HepG2 (cell line): ENCODE results near the gene RABGAP1. TPM values are rescaled to one million over a fixed set of nuclear protein-coding genes. Genes with fewer than 3 reads are reported as not detected.

Source experiments
- ARNT ChIP-seq: fragments of 450-650 bp; IDR thresholded peaks from 2 replicates; pipeline ENCODE4 v1.6.1; 2017
- DNMT1 ChIP-seq: sonication (generic); formaldehyde crosslinking; IDR thresholded peaks from 2 replicates; pipeline ENCODE4 v1.5.1; 2020; ENCODE audit warnings: mild to moderate bottlenecking, missing genetic modification reagents
- NFE2L2 ChIP-seq: fragments of 150-350 bp; IDR thresholded peaks from 2 replicates; pipeline ENCODE4 v1.6.1; 2014; ENCODE audit warnings: low read length
- ONECUT2 ChIP-seq: sonication (generic); formaldehyde crosslinking; IDR thresholded peaks from 2 replicates; pipeline ENCODE4 v1.4.0; 2020; ENCODE audit warnings: missing genetic modification reagents
- SMARCC2 ChIP-seq: fragments of 450-650 bp; IDR thresholded peaks from 2 replicates; pipeline ENCODE4 v1.6.1; 2017; ENCODE audit warnings: antibody characterized with exemption, mild to moderate bottlenecking
- THAP11 ChIP-seq: IDR thresholded peaks from 2 replicates; pipeline ENCODE4 v1.6.1; 2016; ENCODE audit warnings: missing biosample characterization, missing genetic modification reagents
- ZNF24 ChIP-seq: fragments of 450-650 bp; IDR thresholded peaks from 2 replicates; pipeline ENCODE4 v1.6.1; 2017; ENCODE audit warnings: antibody characterized with exemption, mild to moderate bottlenecking
- ZNF263 ChIP-seq: sonication (generic); formaldehyde crosslinking; IDR thresholded peaks from 2 replicates; pipeline ENCODE4 v1.4.0; 2020; ENCODE audit warnings: missing genetic modification reagents
- ZNF543 ChIP-seq: sonication (generic); formaldehyde crosslinking; IDR thresholded peaks from 2 replicates; pipeline ENCODE4 v1.4.0; 2020; ENCODE audit warnings: mild to moderate bottlenecking, missing genetic modification reagents
- ZSCAN22 ChIP-seq: sonication (generic); formaldehyde crosslinking; IDR thresholded peaks from 2 replicates; pipeline ENCODE4 v1.4.0; 2020; ENCODE audit warnings: mild to moderate bottlenecking, missing genetic modification reagents
- polyA plus RNA-seq, 8 experiments: library from polyadenylated mRNA; depleted of rRNA in 3 of 8; stranded (reverse) in 7 of 8; unstranded in 1 of 8; fragments of >200 nt; fragmentation: Illumina TruSeq in 4 of 8; extraction: Trizol in 4 of 8; gene quantifications; 2 replicates each; pipeline versions ENCODE4 v1.2.1 to v1.2.3, GENCODE V29; 2011 to 2016; ENCODE audit warnings: low read depth in 4 of 8, missing spikeins in 1 of 8, mixed read lengths in 1 of 8; ENCODE audit not compliant: insufficient read depth in 1 of 8
- total RNA-seq, 5 experiments: library from RNA; depleted of rRNA; stranded (reverse); fragments of >200 nt; fragmentation: Illumina TruSeq; extraction: Trizol; gene quantifications; 2 replicates each; pipeline ENCODE4 v1.2.3, GENCODE V29; 2016; ENCODE audit warnings: low read depth in 1 of 5
- TF ChIP-seq, protein P1 (sequence below): sonication (generic); formaldehyde crosslinking; IDR thresholded peaks from 2 replicates; pipeline ENCODE4 v1.5.0; 2020; ENCODE audit warnings: missing genetic modification reagents, mild to moderate bottlenecking, borderline replicate concordance
- TF ChIP-seq, protein P2 (sequence below): sonication (generic); formaldehyde crosslinking; IDR thresholded peaks from 2 replicates; pipeline ENCODE4 v1.8.0; 2022; ENCODE audit warnings: low read depth, missing genetic modification reagents
- TF ChIP-seq, protein P3 (sequence below): fragments of 450-650 bp; IDR thresholded peaks from 2 replicates; pipeline ENCODE4 v1.6.1; 2016
- TF ChIP-seq, protein P4 (sequence below): sonication (generic); formaldehyde crosslinking; IDR thresholded peaks from 2 replicates; pipeline ENCODE4 v1.4.0; 2020; ENCODE audit warnings: missing genetic modification reagents
- TF ChIP-seq, protein P5 (sequence below): sonication (generic); formaldehyde crosslinking; IDR thresholded peaks from 2 replicates; pipeline ENCODE4 v1.5.1; 2020; ENCODE audit warnings: mild to moderate bottlenecking, missing genetic modification reagents, borderline replicate concordance
- TF ChIP-seq, protein P6 (sequence below): sonication (generic); formaldehyde crosslinking; IDR thresholded peaks from 2 replicates; pipeline ENCODE4 v1.4.0; 2020; ENCODE audit warnings: missing genetic modification reagents
- TF ChIP-seq, protein P7 (sequence below): sonication (generic); formaldehyde crosslinking; IDR thresholded peaks from 2 replicates; pipeline ENCODE4 v1.5.0; 2020; ENCODE audit warnings: missing genetic modification reagents

The RABGAP1 gene
- total and polyA plus RNA-seq, 2 of the 13 experiments (the other 11 are each of a cell fraction or from before 2014, with no cell fraction given) = 19.1 to 19.3 TPM

DNA sequence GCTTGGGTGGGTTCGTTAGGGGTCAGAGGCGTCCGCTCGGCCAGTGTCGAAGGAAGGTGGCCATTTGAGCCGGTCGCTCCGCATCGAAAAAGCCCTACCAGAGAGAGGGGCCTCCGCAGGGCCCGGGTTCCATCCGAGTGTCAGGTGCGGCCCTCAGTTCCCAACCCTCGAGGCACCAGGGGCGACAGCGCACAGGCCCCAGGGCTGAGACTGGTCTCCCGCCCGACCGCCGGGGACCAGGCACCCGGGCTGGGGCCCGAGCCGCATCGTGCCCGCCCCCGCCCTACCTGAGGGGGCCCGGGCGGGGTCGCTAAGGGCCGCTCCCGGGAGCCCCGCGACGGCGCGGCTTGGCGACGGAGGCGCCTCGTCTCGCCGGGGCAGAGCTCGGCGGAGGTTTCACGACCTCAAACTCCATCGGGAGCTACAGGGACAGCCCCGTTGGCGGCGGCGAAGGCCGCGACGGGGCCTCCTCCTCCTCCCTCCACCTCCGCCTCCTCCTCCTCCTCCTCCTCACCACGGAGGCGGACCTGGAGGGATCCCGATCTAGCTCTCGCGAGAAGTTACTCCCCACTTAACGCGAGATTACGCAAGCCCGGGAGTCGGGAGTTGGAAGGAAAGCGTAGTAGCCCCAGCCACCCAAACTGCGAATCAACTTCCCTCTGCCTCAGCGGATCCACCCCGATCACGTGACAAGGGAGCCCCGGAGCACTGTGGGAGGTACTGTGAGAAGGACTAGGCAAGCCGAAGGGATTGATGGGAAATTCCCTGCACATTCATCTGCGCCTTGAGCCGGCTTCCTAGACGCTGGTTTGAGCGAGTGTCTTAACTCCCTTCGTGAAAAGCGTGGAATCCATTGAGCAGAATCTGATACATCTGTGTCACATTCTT, 35.8 kb upstream of the RABGAP1 start, which contains the start of gene RC3H2 (continued):
- TF ChIP-seq, protein P1, sequence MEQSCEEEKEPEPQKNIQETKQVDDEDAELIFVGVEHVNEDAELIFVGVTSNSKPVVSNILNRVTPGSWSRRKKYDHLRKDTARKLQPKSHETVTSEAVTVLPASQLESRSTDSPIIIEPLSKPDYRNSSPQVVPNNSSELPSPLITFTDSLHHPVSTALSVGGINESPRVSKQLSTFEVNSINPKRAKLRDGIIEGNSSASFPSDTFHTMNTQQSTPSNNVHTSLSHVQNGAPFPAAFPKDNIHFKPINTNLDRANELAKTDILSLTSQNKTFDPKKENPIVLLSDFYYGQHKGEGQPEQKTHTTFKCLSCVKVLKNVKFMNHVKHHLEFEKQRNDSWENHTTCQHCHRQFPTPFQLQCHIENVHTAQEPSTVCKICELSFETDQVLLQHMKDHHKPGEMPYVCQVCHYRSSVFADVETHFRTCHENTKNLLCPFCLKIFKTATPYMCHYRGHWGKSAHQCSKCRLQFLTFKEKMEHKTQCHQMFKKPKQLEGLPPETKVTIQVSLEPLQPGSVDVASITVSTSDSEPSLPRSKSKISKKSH (CRISPR knock-in tag) = no peak
- no peak; the same call in 1 of the 2 replicates for TF ChIP-seq ONECUT2 (CRISPR knock-in tag)
- TF ChIP-seq ZNF263 (CRISPR knock-in tag) = peak; percentile 97
- TF ChIP-seq, protein P2, sequence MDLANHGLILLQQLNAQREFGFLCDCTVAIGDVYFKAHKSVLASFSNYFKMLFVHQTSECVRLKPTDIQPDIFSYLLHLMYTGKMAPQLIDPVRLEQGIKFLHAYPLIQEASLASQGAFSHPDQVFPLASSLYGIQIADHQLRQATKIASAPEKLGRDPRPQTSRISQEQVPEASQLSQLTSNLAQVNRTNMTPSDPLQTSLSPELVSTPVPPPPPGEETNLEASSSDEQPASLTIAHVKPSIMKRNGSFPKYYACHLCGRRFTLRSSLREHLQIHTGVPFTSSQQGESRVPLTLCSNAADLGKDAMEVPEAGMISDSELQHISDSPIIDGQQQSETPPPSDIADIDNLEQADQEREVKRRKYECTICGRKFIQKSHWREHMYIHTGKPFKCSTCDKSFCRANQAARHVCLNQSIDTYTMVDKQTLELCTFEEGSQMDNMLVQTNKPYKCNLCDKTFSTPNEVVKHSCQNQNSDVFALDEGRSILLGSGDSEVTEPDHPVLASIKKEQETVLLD (CRISPR knock-in tag) = no peak
- TF ChIP-seq, protein P3, sequence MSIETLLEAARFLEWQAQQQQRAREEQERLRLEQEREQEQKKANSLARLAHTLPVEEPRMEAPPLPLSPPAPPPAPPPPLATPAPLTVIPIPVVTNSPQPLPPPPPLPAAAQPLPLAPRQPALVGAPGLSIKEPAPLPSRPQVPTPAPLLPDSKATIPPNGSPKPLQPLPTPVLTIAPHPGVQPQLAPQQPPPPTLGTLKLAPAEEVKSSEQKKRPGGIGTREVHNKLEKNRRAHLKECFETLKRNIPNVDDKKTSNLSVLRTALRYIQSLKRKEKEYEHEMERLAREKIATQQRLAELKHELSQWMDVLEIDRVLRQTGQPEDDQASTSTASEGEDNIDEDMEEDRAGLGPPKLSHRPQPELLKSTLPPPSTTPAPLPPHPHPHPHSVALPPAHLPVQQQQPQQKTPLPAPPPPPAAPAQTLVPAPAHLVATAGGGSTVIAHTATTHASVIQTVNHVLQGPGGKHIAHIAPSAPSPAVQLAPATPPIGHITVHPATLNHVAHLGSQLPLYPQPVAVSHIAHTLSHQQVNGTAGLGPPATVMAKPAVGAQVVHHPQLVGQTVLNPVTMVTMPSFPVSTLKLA = 0 out of 2 replicates have a peak, but pooled peaks have one; percentile 14
- TF ChIP-seq, protein P4, sequence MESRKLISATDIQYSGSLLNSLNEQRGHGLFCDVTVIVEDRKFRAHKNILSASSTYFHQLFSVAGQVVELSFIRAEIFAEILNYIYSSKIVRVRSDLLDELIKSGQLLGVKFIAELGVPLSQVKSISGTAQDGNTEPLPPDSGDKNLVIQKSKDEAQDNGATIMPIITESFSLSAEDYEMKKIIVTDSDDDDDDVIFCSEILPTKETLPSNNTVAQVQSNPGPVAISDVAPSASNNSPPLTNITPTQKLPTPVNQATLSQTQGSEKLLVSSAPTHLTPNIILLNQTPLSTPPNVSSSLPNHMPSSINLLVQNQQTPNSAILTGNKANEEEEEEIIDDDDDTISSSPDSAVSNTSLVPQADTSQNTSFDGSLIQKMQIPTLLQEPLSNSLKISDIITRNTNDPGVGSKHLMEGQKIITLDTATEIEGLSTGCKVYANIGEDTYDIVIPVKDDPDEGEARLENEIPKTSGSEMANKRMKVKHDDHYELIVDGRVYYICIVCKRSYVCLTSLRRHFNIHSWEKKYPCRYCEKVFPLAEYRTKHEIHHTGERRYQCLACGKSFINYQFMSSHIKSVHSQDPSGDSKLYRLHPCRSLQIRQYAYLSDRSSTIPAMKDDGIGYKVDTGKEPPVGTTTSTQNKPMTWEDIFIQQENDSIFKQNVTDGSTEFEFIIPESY = no peak
- no peak for TF ChIP-seq DNMT1
- TF ChIP-seq ZNF24 = no peak
- TF ChIP-seq, protein P5, sequence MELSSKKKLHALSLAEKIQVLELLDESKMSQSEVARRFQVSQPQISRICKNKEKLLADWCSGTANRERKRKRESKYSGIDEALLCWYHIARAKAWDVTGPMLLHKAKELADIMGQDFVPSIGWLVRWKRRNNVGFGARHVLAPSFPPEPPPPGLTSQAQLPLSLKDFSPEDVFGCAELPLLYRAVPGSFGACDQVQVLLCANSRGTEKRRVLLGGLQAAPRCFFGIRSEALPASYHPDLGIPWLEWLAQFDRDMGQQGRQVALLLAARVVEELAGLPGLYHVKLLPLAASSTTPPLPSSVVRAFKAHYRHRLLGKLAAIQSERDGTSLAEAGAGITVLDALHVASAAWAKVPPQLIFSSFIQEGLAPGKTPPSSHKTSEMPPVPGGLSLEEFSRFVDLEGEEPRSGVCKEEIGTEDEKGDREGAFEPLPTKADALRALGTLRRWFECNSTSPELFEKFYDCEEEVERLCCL (CRISPR knock-in tag) = no peak
- no peak for TF ChIP-seq NFE2L2
- no peak for TF ChIP-seq ARNT
- TF ChIP-seq, protein P6, sequence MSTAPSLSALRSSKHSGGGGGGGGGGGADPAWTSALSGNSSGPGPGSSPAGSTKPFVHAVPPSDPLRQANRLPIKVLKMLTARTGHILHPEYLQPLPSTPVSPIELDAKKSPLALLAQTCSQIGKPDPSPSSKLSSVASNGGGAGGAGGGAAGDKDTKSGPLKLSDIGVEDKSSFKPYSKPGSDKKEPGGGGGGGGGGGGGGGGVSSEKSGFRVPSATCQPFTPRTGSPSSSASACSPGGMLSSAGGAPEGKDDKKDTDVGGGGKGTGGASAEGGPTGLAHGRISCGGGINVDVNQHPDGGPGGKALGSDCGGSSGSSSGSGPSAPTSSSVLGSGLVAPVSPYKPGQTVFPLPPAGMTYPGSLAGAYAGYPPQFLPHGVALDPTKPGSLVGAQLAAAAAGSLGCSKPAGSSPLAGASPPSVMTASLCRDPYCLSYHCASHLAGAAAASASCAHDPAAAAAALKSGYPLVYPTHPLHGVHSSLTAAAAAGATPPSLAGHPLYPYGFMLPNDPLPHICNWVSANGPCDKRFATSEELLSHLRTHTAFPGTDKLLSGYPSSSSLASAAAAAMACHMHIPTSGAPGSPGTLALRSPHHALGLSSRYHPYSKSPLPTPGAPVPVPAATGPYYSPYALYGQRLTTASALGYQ = no peak; the same call in 1 of the 2 replicates
- TF ChIP-seq SMARCC2 = no peak
- TF ChIP-seq, protein P7, sequence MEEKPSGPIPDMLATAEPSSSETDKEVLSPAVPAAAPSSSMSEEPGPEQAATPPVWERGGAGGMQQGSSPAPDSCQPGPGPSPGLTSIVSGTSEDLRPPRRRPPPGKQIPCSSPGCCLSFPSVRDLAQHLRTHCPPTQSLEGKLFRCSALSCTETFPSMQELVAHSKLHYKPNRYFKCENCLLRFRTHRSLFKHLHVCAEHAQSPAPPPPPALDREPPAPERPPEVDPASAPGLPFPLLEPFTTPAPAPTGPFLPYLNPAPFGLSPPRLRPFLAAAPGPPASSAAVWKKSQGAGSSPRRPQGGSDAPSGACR (CRISPR knock-in tag) = no peak
- no peak for TF ChIP-seq ZSCAN22
- no peak for TF ChIP-seq ZNF543 (CRISPR knock-in tag)
- TF ChIP-seq THAP11 (CRISPR knock-in tag) = peak; percentile 92
